Keratinocyte (primary cell): ENCODE results near the gene AJM1. TPM values are rescaled to one million over a fixed set of nuclear protein-coding genes. Genes with fewer than 3 reads are reported as not detected.

Source experiments
- DNase-seq: peaks from one replicate; pipeline ENCODE4 v3.0.0-alpha.2; 2011; ENCODE audit warnings: low read depth, missing footprints, low spot score
- FAIRE-seq: peaks from 2 replicates; lab custom pipeline; 2011; peaks lifted over from hg19 to GRCh38; lab: Jason Lieb, UNC
- H2AFZ ChIP-seq: 2 replicates; pipeline ENCODE4 v1.6.0; 2012; ENCODE audit warnings: low read length, control low read depth, inconsistent platforms; ENCODE audit not compliant: control insufficient read depth
- H3K27ac ChIP-seq: 2 replicates; pipeline ENCODE4 v1.5.1; 2011; ENCODE audit warnings: low read length; ENCODE audit not compliant: control insufficient read depth, insufficient read depth
- H3K27me3 ChIP-seq: 3 replicates; pipeline ENCODE4 v1.6.0; 2011; ENCODE audit warnings: low read length; ENCODE audit not compliant: control insufficient read depth, insufficient read depth; ENCODE audit errors: extremely low read depth
- H3K36me3 ChIP-seq, 2 experiments: 2 replicates in 1 of 2; 3 replicates in 1 of 2; pipeline ENCODE4 v1.5.1; 2011; ENCODE audit warnings: low read length in 2 of 2, mild to moderate bottlenecking in 1 of 2; ENCODE audit not compliant: control insufficient read depth in 2 of 2, insufficient read depth in 2 of 2; ENCODE audit errors: extremely low read depth in 1 of 2
- H3K4me1 ChIP-seq: 3 replicates; pipeline ENCODE4 v1.5.1; 2011; ENCODE audit warnings: low read length; ENCODE audit not compliant: control insufficient read depth, insufficient read depth; ENCODE audit errors: extremely low read depth
- H3K4me2 ChIP-seq: 3 replicates; pipeline ENCODE4 v1.6.0; 2011; ENCODE audit warnings: low read depth, low read length; ENCODE audit not compliant: control insufficient read depth, insufficient read depth; ENCODE audit errors: extremely low read depth
- H3K4me3 ChIP-seq, 3 experiments: fragments of 200-600 bp in 1 of 3; sonication (generic) in 1 of 3; 2 replicates in 2 of 3; 3 replicates in 1 of 3; pipeline ENCODE4 v1.5.1; 2011 to 2016; ENCODE audit warnings: low read length in 3 of 3, mild to moderate bottlenecking in 3 of 3, control low read depth in 2 of 3, inconsistent platforms in 1 of 3, low read depth in 1 of 3, mixed read lengths in 1 of 3, mixed run types in 1 of 3, moderate library complexity in 1 of 3; ENCODE audit not compliant: control insufficient read depth in 2 of 3, insufficient read depth in 2 of 3; ENCODE audit errors: extremely low read depth in 1 of 3
- H3K79me2 ChIP-seq: 2 replicates; pipeline ENCODE4 v1.6.0; 2012; ENCODE audit warnings: low read length; ENCODE audit not compliant: control insufficient read depth, insufficient read depth
- H3K9ac ChIP-seq: 3 replicates; pipeline ENCODE4 v1.6.0; 2011; ENCODE audit warnings: low read length; ENCODE audit not compliant: control insufficient read depth, insufficient read depth; ENCODE audit errors: extremely low read depth
- H3K9me1 ChIP-seq: 3 replicates; pipeline ENCODE4 v1.6.0; 2011; ENCODE audit warnings: low read length; ENCODE audit not compliant: control insufficient read depth, insufficient read depth; ENCODE audit errors: extremely low read depth
- H3K9me3 ChIP-seq: 2 replicates; pipeline ENCODE4 v1.5.1; 2012; ENCODE audit warnings: low read depth, low read length; ENCODE audit not compliant: control insufficient read depth
- H4K20me1 ChIP-seq: 3 replicates; pipeline ENCODE4 v1.6.0; 2011; ENCODE audit warnings: low read length; ENCODE audit not compliant: control insufficient read depth, insufficient read depth; ENCODE audit errors: extremely low read depth
- EZH2 ChIP-seq: IDR thresholded peaks from one replicate; pipeline ENCODE4 v1.6.1; 2012; ENCODE audit warnings: inconsistent platforms, mild to moderate bottlenecking, low read length, moderate library complexity
- dilution Hi-C: fragments of 300-500 bp; cut with MboI; formaldehyde crosslinking; loops from one replicate; pipeline ENCODE4 v1.7.0; 2020; ENCODE audit warnings: low sequenced_read_pairs; ENCODE audit not compliant: extremely low pct_ligation_motif_present
- polyA plus RNA-seq, 5 experiments: library from polyadenylated mRNA; depleted of rRNA in 3 of 5; stranded (reverse) in 3 of 5; stranded (forward) in 1 of 5; unstranded in 1 of 5; fragments of >200 nt; gene quantifications; 1 replicate in 1 of 5; 2 replicates in 3 of 5; 3 replicates in 1 of 5; pipeline versions ENCODE4 v1.2.1 to v1.2.3, GENCODE V29; 2011 to 2012; ENCODE audit warnings: missing spikeins in 2 of 5, low read depth in 1 of 5, low replicate concordance in 1 of 5
- TF ChIP-seq, protein P1 (sequence below), 3 experiments: IDR thresholded peaks in 1 of 3; conservative IDR thresholded peaks in 1 of 3; optimal IDR thresholded peaks in 1 of 3; 2 replicates in 2 of 3; 3 replicates in 1 of 3; pipeline versions ENCODE3 to v1.5.1; 2011; ENCODE audit warnings: low read length in 3 of 3, mild to moderate bottlenecking in 3 of 3, moderate library complexity in 2 of 3, control low read depth in 1 of 3, inconsistent platforms in 1 of 3; ENCODE audit not compliant: insufficient read depth in 2 of 3; ENCODE audit errors: extremely low read depth in 1 of 3

AJM1 gene
- polyA plus RNA-seq, 1 donor (not counting 4 experiments of a cell fraction or from before 2014, with no cell fraction given): 0.12 TPM

GRCh38 chr9:136885950-136886578 lies 43.8 kb downstream of the AJM1 start, which contains the start of gene TRAF2:
TRAF2 (plus strand) TSS chr9:136886516; CDS start chr9:136898741, 12,225 bp downstream.
- peak within 1 kb of the TSS; percentile 90 for H2AFZ ChIP-seq
- DNase-seq: peak; percentile 89
- dilution Hi-C loops: no loop called here
- peaks cover 4 to 5% of the 10 kb centered on the region in 2 experiments for H3K36me3 ChIP-seq
- H3K27me3 ChIP-seq: no peaks in the 10 kb centered on the region
- H3K4me1 ChIP-seq: peaks cover 28% of the 10 kb centered on the region
- no peaks in the 10 kb centered on the region for H4K20me1 ChIP-seq
- no peaks in the 10 kb centered on the region for H3K9me1 ChIP-seq
- peaks cover 43% of the 10 kb centered on the region for H3K79me2 ChIP-seq
- no peak for TF ChIP-seq EZH2
- TF ChIP-seq, protein P1, sequence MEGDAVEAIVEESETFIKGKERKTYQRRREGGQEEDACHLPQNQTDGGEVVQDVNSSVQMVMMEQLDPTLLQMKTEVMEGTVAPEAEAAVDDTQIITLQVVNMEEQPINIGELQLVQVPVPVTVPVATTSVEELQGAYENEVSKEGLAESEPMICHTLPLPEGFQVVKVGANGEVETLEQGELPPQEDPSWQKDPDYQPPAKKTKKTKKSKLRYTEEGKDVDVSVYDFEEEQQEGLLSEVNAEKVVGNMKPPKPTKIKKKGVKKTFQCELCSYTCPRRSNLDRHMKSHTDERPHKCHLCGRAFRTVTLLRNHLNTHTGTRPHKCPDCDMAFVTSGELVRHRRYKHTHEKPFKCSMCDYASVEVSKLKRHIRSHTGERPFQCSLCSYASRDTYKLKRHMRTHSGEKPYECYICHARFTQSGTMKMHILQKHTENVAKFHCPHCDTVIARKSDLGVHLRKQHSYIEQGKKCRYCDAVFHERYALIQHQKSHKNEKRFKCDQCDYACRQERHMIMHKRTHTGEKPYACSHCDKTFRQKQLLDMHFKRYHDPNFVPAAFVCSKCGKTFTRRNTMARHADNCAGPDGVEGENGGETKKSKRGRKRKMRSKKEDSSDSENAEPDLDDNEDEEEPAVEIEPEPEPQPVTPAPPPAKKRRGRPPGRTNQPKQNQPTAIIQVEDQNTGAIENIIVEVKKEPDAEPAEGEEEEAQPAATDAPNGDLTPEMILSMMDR (optimal IDR thresholded peaks at IDR 0.05 in 1 of 3, IDR thresholded peaks at IDR 0.05 in 1 of 3, conservative IDR thresholded peaks at IDR 0.05 in 1 of 3; ENCODE audit: extremely low read depth in 1 of 3, insufficient read depth in 2 of 3, low read length in 3 of 3): no peak
- H3K4me3 ChIP-seq: peak within 1 kb of the TSS; percentile 76 to 87 (median 86)
- peak within 1 kb of the TSS; percentile 96 for H3K4me2 ChIP-seq
- H3K27ac ChIP-seq: peak within 1 kb of the TSS; percentile 76
- peak within 1 kb of the TSS; percentile 86 for H3K9ac ChIP-seq
- FAIRE-seq: peak; percentile 41
- H3K9me3 ChIP-seq: no peaks in the 10 kb centered on the region

GRCh38 chr9:136886610-136887597 lies 44.6 kb downstream of the AJM1 start:
- no peak overlapping the region for H2AFZ ChIP-seq
- H3K27me3 ChIP-seq: no peaks in the 10 kb centered on the region
- DNase-seq (no peak), FAIRE-seq (no peak)
- H3K27ac ChIP-seq: peak overlapping the region; percentile 76
- peak overlapping the region; percentile 86 for H3K9ac ChIP-seq
- no peaks in the 10 kb centered on the region for H3K9me3 ChIP-seq
- peaks cover 26% of the 10 kb centered on the region for H3K4me1 ChIP-seq
- peaks cover 4 to 5% of the 10 kb centered on the region in 2 experiments for H3K36me3 ChIP-seq
- no peaks in the 10 kb centered on the region for H3K9me1 ChIP-seq
- peaks cover 52% of the 10 kb centered on the region for H3K79me2 ChIP-seq
- TF ChIP-seq EZH2: no peak
- TF ChIP-seq, protein P1 (optimal IDR thresholded peaks at IDR 0.05 in 1 of 3, IDR thresholded peaks at IDR 0.05 in 1 of 3, conservative IDR thresholded peaks at IDR 0.05 in 1 of 3; ENCODE audit: extremely low read depth in 1 of 3, insufficient read depth in 2 of 3, low read length in 3 of 3): no peak
- peak overlapping the region; percentile 96 for H3K4me2 ChIP-seq
- no peaks in the 10 kb centered on the region for H4K20me1 ChIP-seq
- dilution Hi-C loops: no loop called here
- peak overlapping the region; percentile 74 to 87 (median 86) for H3K4me3 ChIP-seq
